Endodermal cell (in vitro differentiated cells): Measurements from ENCODE around the gene JARID2. TPM values are rescaled to one million over a fixed set of nuclear protein-coding genes. Genes with fewer than 3 reads are reported as not detected.

Experiments
- DNase-seq: peaks from one replicate; pipeline ENCODE4 v3.0.0-alpha.2; 2017
- H3K27ac ChIP-seq: 2 replicates; pipeline ENCODE4 v1.5.1; 2013; ENCODE audit warnings: mild to moderate bottlenecking, low read depth, low read length, moderate library complexity
- H3K27me3 ChIP-seq: 2 replicates; pipeline ENCODE4 v1.6.1; 2013; ENCODE audit warnings: mild to moderate bottlenecking, low read length, moderate library complexity; ENCODE audit not compliant: insufficient read depth, control insufficient read depth, poor library complexity, severe bottlenecking
- H3K36me3 ChIP-seq: 2 replicates; pipeline ENCODE4 v1.7.0; 2013; ENCODE audit warnings: mild to moderate bottlenecking, low read length, moderate library complexity; ENCODE audit not compliant: control insufficient read depth, insufficient read depth
- H3K4me1 ChIP-seq: one replicate; pipeline ENCODE4 v1.7.0; 2013; ENCODE audit warnings: low read length; ENCODE audit not compliant: control insufficient read depth, insufficient read depth
- H3K4me3 ChIP-seq: 2 replicates; pipeline ENCODE4 v1.5.1; 2013; ENCODE audit warnings: mild to moderate bottlenecking, low read length, moderate library complexity
- H3K9ac ChIP-seq: 2 replicates; pipeline ENCODE4 v1.6.1; 2013; ENCODE audit warnings: mild to moderate bottlenecking, low read length, moderate library complexity; ENCODE audit not compliant: poor library complexity, severe bottlenecking; ENCODE audit errors: extremely low read depth
- H3K9me3 ChIP-seq: 2 replicates; pipeline ENCODE4 v1.6.1; 2013; ENCODE audit warnings: mild to moderate bottlenecking, low read length, moderate library complexity; ENCODE audit not compliant: control insufficient read depth
- H3K27ac Mint-ChIP-seq: 2 replicates; pipeline ENCODE4 v1.8.0; 2020; ENCODE audit warnings: mixed read lengths
- H3K27me3 Mint-ChIP-seq: 2 replicates; pipeline ENCODE4 v1.8.0; 2021; ENCODE audit warnings: mild to moderate bottlenecking, mixed read lengths; ENCODE audit not compliant: insufficient read depth
- H3K36me3 Mint-ChIP-seq: 2 replicates; pipeline ENCODE4 v1.8.0; 2020; ENCODE audit warnings: low read depth, mixed read lengths
- H3K4me1 Mint-ChIP-seq: 2 replicates; pipeline ENCODE4 v1.8.0; 2020; ENCODE audit warnings: mixed read lengths
- H3K4me3 Mint-ChIP-seq: 2 replicates; pipeline ENCODE4 v1.8.0; 2020; ENCODE audit warnings: mild to moderate bottlenecking, moderate library complexity, mixed read lengths
- H3K9me3 Mint-ChIP-seq: 2 replicates; pipeline ENCODE4 v1.8.0; 2020; ENCODE audit warnings: mild to moderate bottlenecking, mixed read lengths
- CTCF ChIP-seq: fragments of 200-600 bp; sonication (generic); conservative IDR thresholded peaks from 2 replicates; pipeline ENCODE4 v1.5.0; 2021; ENCODE audit warnings: antibody characterized with exemption, mild to moderate bottlenecking
- WGBS, 2 experiments: methylation state at CpG; one replicate each; pipeline versions ENCODE4 v1.1.5 to v1.1.7; 2013; ENCODE audit warnings: missing lambda C conversion rate in 2 of 2, mixed read lengths in 1 of 2; ENCODE audit not compliant: insufficient coverage in 1 of 2, insufficient read length in 1 of 2; 5-methylcytosine and 5-hydroxymethylcytosine counted together
- long read RNA-seq, 4 experiments: library from polyadenylated mRNA in 2 of 4; library from RNA in 1 of 4; library from capped mRNA in 1 of 4; stranded (forward) in 3 of 4; unstranded in 1 of 4; transcript quantifications; one replicate each; pipeline ENCODE4 v2.0.0, GENCODE V29; 2020 to 2021; ENCODE audit warnings: inconsistent platforms in 1 of 4
- polyA plus RNA-seq, 2 experiments: library from polyadenylated mRNA; stranded (reverse); fragments of 50-300 nt; gene quantifications; one replicate each; pipeline ENCODE4 v1.2.3, GENCODE V29; 2013
- total RNA-seq, 2 donors: library from RNA; stranded (reverse); fragmentation: NEBNext Ultra II Directional in 1 of 2; extraction: Animal tissue kit (Norgen Biotek cat#: 25700) in 1 of 2; gene quantifications; 2 replicates in 1 of 2; 3 replicates in 1 of 2; pipeline ENCODE4 v1.2.1, GENCODE V29; 2021

The JARID2 gene
- 10 to 100 TPM; 42.5 to 77.0 TPM for total RNA-seq
- 45.4 TPM for polyA plus RNA-seq (2013, experiment 1 of 2)
- polyA plus RNA-seq (2013, experiment 2 of 2): 43.3 TPM
- long read RNA-seq, experiment 1, full-length matches to known transcripts: 1 of 18 reads
- long read RNA-seq, experiment 1, partial matches to known transcripts: 15 of 18 reads
- long read RNA-seq, experiment 1, other reads (novel, unspliced or antisense): 2 of 18 reads
- long read RNA-seq, experiment 2, full-length matches to known transcripts: 13 of 73 reads
- long read RNA-seq, experiment 2, partial matches to known transcripts: 30 of 73 reads
- long read RNA-seq, experiment 2, other reads (novel, unspliced or antisense): 30 of 73 reads
- long read RNA-seq, experiment 3, full-length matches to known transcripts: 92 of 271 reads
- long read RNA-seq, experiment 3, partial matches to known transcripts: 112 of 271 reads
- long read RNA-seq, experiment 3, other reads (novel, unspliced or antisense): 67 of 271 reads
- long read RNA-seq, experiment 4, partial matches to known transcripts: 3 of 5 reads
- long read RNA-seq, experiment 4, other reads (novel, unspliced or antisense): 2 of 5 reads

GRCh38 chr6:15245361-15246216 is at the start of gene JARID2:
TSS of gene JARID2 (plus strand) at chr6:15246069. CDS start at chr6:15246540, 471 bp downstream.
- H3K4me1 Mint-ChIP-seq: peaks cover 33% of the 10 kb centered on the region

GRCh38 chr6:15200087-15200486 is 45.8 kb upstream of the JARID2 start:
- no peak overlapping the region for H3K27ac ChIP-seq
- Mint-ChIP-seq H3K27me3 (peaks cover 4% of the 10 kb centered on the region), H3K36me3 (no peaks in the 10 kb centered on the region), H3K9me3 (no peaks in the 10 kb centered on the region), H3K4me3 (no peak overlapping the region), H3K4me1 (peaks cover under 1% of the 10 kb centered on the region), H3K27ac (no peak overlapping the region)
- 84 to 94% methylated on average over 4 to 5 of the region's 5 CpGs for WGBS, 2 experiments
- DNase-seq: no peak
- H3K36me3 ChIP-seq: no peaks in the 10 kb centered on the region
- no peak overlapping the region for H3K9ac ChIP-seq
- no peaks in the 10 kb centered on the region for H3K9me3 ChIP-seq
- H3K4me1 ChIP-seq: no peaks in the 10 kb centered on the region
- no peaks in the 10 kb centered on the region for H3K27me3 ChIP-seq
- no peak for TF ChIP-seq CTCF
- H3K4me3 ChIP-seq: no peak overlapping the region

More at GRCh38 chr6:15245361-15246216, at the start of gene JARID2:
- no peaks in the 10 kb centered on the region for H3K36me3 Mint-ChIP-seq
- no peaks in the 10 kb centered on the region for H3K9me3 Mint-ChIP-seq
- H3K9me3 ChIP-seq: no peaks in the 10 kb centered on the region
- H3K36me3 ChIP-seq: no peaks in the 10 kb centered on the region
- H3K4me3 ChIP-seq: peak within 1 kb of the TSS; percentile 100
- H3K27me3 ChIP-seq: no peaks in the 10 kb centered on the region
- H3K4me3 Mint-ChIP-seq: peak within 1 kb of the TSS; percentile 89
- peak within 1 kb of the TSS; percentile 91 for H3K9ac ChIP-seq
- no peaks in the 10 kb centered on the region for H3K27me3 Mint-ChIP-seq
- H3K27ac Mint-ChIP-seq: peak within 1 kb of the TSS; percentile 96
- WGBS, 2 experiments: 0% methylated on average over 13 to 59 of the region's 59 CpGs
- peak; percentile 99 for DNase-seq
- H3K27ac ChIP-seq: peak within 1 kb of the TSS; percentile 73
- peaks cover 9% of the 10 kb centered on the region for H3K4me1 ChIP-seq
- no peak for TF ChIP-seq CTCF

- no peaks in the 10 kb centered on the region for H3K36me3 ChIP-seq
- no peaks in the 10 kb centered on the region for H3K36me3 Mint-ChIP-seq
- peaks cover 16% of the 10 kb centered on the region for H3K4me1 Mint-ChIP-seq
- H3K9me3 ChIP-seq: no peaks in the 10 kb centered on the region
- H3K9me3 Mint-ChIP-seq: no peaks in the 10 kb centered on the region
- no peak overlapping the region for H3K27ac ChIP-seq
- TF ChIP-seq CTCF: no peak
- no peak overlapping the region for H3K4me3 ChIP-seq
- peaks cover 22% of the 10 kb centered on the region for H3K27me3 ChIP-seq
- DNase-seq: peak; percentile 70
- H3K4me3 Mint-ChIP-seq: no peak overlapping the region
- H3K9ac ChIP-seq: no peak overlapping the region
- H3K27ac Mint-ChIP-seq: no peak overlapping the region
- peaks cover 22% of the 10 kb centered on the region for H3K27me3 Mint-ChIP-seq
- 96% methylated on average over 4 of the region's 4 CpGs; no CpG with 5 or more reads in 1 of the 2 experiments for WGBS, 2 experiments
- H3K4me1 ChIP-seq: no peaks in the 10 kb centered on the region
Measured at GRCh38 chr6:15205321-15205720, 40.5 kb upstream of the JARID2 start.
